ENCODE measurements around the gene MVB12B.

The MVB12B gene

DNA sequence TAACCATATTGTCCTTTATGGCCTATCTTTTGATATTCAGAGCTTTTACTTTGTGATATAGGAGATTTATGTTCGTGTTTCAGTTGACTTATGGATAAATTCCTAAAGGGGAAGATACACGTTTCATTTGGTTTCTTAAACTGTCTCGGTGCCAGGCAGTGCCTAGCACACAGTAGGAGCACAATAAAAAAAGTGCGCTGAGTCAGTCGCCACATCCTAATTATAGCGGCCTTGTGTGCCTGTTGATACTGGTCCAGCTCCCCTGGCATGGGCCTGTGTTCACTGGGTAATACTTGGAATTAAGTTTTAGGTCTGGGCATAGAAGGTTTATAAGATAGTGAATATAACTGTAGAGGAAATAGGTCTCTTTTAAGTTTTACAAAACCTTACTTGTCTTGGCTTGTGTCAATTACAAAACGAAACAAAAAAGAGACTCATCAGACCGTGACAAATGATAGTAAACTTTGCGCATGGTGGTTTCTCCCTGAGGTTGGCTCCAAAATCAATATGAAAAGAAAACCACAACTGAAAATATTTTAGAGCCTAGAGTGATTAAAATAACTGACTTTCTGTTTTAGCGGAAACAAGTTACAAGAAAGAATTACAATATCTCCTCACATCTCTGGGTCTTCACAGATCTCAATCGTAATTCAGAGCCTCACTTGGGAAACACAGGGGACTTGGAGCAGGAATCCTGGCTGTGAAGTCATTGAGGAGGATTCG, 84.8 kb downstream of the MVB12B start:
- DNase-seq (ENCODE audit: low spot score) (no peak), ATAC-seq (ENCODE audit: low read depth) (peak; percentile 79)
- Histone ChIP-seq H3K36me3 (ENCODE audit: low read depth) (no peaks in the 10 kb centered on the region), H3K9me3 (ENCODE audit: severe bottlenecking) (no peaks in the 10 kb centered on the region), H3K27ac (ENCODE audit: poor library complexity, severe bottlenecking) (peak overlapping the region; percentile 18), H3K27me3 (ENCODE audit: insufficient read depth, poor library complexity, severe bottlenecking) (no peaks in the 10 kb centered on the region), H3K4me1 (ENCODE audit: insufficient read depth, poor library complexity, severe bottlenecking) (peaks cover 13% of the 10 kb centered on the region), H3K4me3 (ENCODE audit: severe bottlenecking) (peak overlapping the region; percentile 4)
- TF ChIP-seq, protein P1, sequence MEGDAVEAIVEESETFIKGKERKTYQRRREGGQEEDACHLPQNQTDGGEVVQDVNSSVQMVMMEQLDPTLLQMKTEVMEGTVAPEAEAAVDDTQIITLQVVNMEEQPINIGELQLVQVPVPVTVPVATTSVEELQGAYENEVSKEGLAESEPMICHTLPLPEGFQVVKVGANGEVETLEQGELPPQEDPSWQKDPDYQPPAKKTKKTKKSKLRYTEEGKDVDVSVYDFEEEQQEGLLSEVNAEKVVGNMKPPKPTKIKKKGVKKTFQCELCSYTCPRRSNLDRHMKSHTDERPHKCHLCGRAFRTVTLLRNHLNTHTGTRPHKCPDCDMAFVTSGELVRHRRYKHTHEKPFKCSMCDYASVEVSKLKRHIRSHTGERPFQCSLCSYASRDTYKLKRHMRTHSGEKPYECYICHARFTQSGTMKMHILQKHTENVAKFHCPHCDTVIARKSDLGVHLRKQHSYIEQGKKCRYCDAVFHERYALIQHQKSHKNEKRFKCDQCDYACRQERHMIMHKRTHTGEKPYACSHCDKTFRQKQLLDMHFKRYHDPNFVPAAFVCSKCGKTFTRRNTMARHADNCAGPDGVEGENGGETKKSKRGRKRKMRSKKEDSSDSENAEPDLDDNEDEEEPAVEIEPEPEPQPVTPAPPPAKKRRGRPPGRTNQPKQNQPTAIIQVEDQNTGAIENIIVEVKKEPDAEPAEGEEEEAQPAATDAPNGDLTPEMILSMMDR (IDR thresholded peaks at IDR 0.05; ENCODE audit: poor library complexity, severe bottlenecking), result no peak

GRCh38 chr9:126411948-126412284, 85.3 kb downstream of the MVB12B start:
- Histone ChIP-seq H3K9me3 (ENCODE audit: severe bottlenecking) (no peaks in the 10 kb centered on the region), H3K4me1 (ENCODE audit: insufficient read depth, poor library complexity, severe bottlenecking) (peaks cover 13% of the 10 kb centered on the region), H3K4me3 (ENCODE audit: severe bottlenecking) (peak overlapping the region; percentile 4), H3K27me3 (ENCODE audit: insufficient read depth, poor library complexity, severe bottlenecking) (no peaks in the 10 kb centered on the region), H3K36me3 (ENCODE audit: low read depth) (no peaks in the 10 kb centered on the region), H3K27ac (ENCODE audit: poor library complexity, severe bottlenecking) (peak overlapping the region; percentile 18)
- TF ChIP-seq, protein P1 (IDR thresholded peaks at IDR 0.05; ENCODE audit: poor library complexity, severe bottlenecking), result no peak
- no peak for ATAC-seq (ENCODE audit: low read depth)
- no peak for DNase-seq (ENCODE audit: low spot score)

GRCh38 chr9:126412905-126413304, 86.3 kb downstream of the MVB12B start:
- Histone ChIP-seq H3K4me3 (ENCODE audit: severe bottlenecking) (no peak overlapping the region), H3K36me3 (ENCODE audit: low read depth) (no peaks in the 10 kb centered on the region), H3K27me3 (ENCODE audit: insufficient read depth, poor library complexity, severe bottlenecking) (no peaks in the 10 kb centered on the region), H3K27ac (ENCODE audit: poor library complexity, severe bottlenecking) (no peak overlapping the region), H3K9me3 (ENCODE audit: severe bottlenecking) (no peaks in the 10 kb centered on the region), H3K4me1 (ENCODE audit: insufficient read depth, poor library complexity, severe bottlenecking) (peaks cover 13% of the 10 kb centered on the region)
- ATAC-seq (ENCODE audit: low read depth), result no peak
- TF ChIP-seq, protein P1 (IDR thresholded peaks at IDR 0.05; ENCODE audit: poor library complexity, severe bottlenecking), result no peak
- no peak for DNase-seq (ENCODE audit: low spot score)

DNA sequence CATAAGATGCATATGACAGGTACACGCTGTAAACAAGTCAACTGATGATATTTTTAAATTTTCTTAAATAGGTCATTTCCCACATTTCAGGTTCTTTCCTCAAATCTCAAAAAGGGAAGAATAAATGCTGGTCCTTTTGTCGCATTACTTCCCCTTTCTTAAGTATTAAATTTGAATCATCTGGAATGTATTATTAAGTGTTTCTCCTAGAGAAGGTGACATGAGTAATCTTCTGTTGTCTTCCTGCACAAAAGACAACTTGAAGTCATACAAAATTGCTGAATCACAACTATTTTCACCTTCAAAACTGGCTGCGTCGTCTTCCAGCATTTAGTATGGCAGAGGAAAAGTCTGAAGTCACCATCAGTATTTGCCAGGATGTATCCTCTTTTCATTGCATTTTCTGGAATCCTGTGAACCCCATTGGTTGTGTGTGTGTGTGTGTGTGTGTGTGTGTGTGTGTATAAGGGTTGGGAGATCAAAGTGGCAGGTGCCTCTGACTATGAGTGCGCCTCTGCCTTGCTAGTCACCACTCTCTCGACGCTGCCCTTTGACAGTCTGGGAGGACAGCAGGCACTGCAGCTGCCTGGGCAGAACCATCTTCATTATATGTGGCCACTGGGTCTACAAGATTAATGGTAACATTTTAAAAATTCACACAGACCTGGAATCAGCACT, 86.9 kb downstream of the MVB12B start:
- Histone ChIP-seq H3K4me3 (ENCODE audit: severe bottlenecking) (no peak overlapping the region), H3K36me3 (ENCODE audit: low read depth) (no peaks in the 10 kb centered on the region), H3K9me3 (ENCODE audit: severe bottlenecking) (no peaks in the 10 kb centered on the region), H3K27ac (ENCODE audit: poor library complexity, severe bottlenecking) (no peak overlapping the region), H3K27me3 (ENCODE audit: insufficient read depth, poor library complexity, severe bottlenecking) (no peaks in the 10 kb centered on the region), H3K4me1 (ENCODE audit: insufficient read depth, poor library complexity, severe bottlenecking) (peaks cover 13% of the 10 kb centered on the region)
- no peak for DNase-seq (ENCODE audit: low spot score)
- TF ChIP-seq, protein P1 (IDR thresholded peaks at IDR 0.05; ENCODE audit: poor library complexity, severe bottlenecking), result no peak
- no peak for ATAC-seq (ENCODE audit: low read depth)

Data from RWPE2 (cell line).